K562 (cell line): Measurements from ENCODE around the gene CYP2W1. TPM values are rescaled to one million over a fixed set of nuclear protein-coding genes. Genes with fewer than 3 reads are reported as not detected.

Source experiments
- ATAC-seq: fragments of 200-7000 bp; cut with Tn5 transposase; 3 replicates; pipeline ENCODE4 v1.9.1; 2020; ENCODE audit warnings: moderate library complexity
- BruUV-seq: library from RNA; stranded (reverse); fragments of 400-500 nt; replicated peaks from 2 replicates; lab custom pipeline; 2021; lab: Mats Ljungman, UMichigan
- CTCF ChIA-PET: fragments of 300-600 bp; formaldehyde crosslinking; extraction: SDS; loops from one replicate; lab custom pipeline; 2021; ENCODE audit warnings: low intra/inter-chr PET ratio; lab: Yijun Ruan, JAX
- POLR2A ChIA-PET: fragments of 300-600, 350-650 bp; sonication (Branson Sonifier 250); formaldehyde crosslinking; extraction: SDS; loops from one replicate; lab custom pipeline; 2021; ENCODE audit warnings: antibody characterized with exemption, inconsistent platforms; lab: Yijun Ruan, JAX
- DNase-seq, 4 experiments: peaks; one replicate each; pipeline versions ENCODE4 v3.0.0 to v3.0.0-alpha.2; 2011 to 2018; ENCODE audit warnings: low spot score in 3 of 4, mixed read lengths in 3 of 4; ENCODE audit errors: extremely low read depth in 1 of 4
- FAIRE-seq: peaks from 2 replicates; lab custom pipeline; 2011; peaks lifted over from hg19 to GRCh38; lab: Jason Lieb, UNC
- H2AFZ ChIP-seq: 2 replicates; pipeline ENCODE4 v1.6.0; 2011; ENCODE audit warnings: low read depth, low read length, control low read depth, inconsistent platforms
- H3K27ac ChIP-seq: fragments of 200-600 bp; 3 replicates; pipeline ENCODE4 v1.8.0; 2011; ENCODE audit warnings: low read depth, mild to moderate bottlenecking, control low read depth, inconsistent platforms, low read length, moderate library complexity, mixed read lengths; ENCODE audit errors: extremely low read depth
- H3K27me3 ChIP-seq, 2 experiments: fragments of 300-600 bp in 1 of 2; 2 replicates in 1 of 2; 3 replicates in 1 of 2; pipeline versions ENCODE4 v1.6.0 to v1.8.0; 2011; ENCODE audit warnings: inconsistent platforms in 2 of 2, low read length in 2 of 2, mild to moderate bottlenecking in 1 of 2, mixed read lengths in 1 of 2, moderate library complexity in 1 of 2; ENCODE audit not compliant: control insufficient read depth in 2 of 2, insufficient read depth in 2 of 2
- H3K36me3 ChIP-seq: fragments of 300-600 bp; 3 replicates; pipeline ENCODE4 v1.8.0; 2011; ENCODE audit warnings: mild to moderate bottlenecking, low read length, inconsistent platforms; ENCODE audit not compliant: control insufficient read depth, insufficient read depth
- H3K4me1 ChIP-seq, 2 experiments: fragments of 200-600 bp in 1 of 2; replicated peaks in 1 of 2; 2 replicates in 1 of 2; 3 replicates in 1 of 2; pipeline versions ENCODE4 v1.5.1 to v1.8.0; 2011; ENCODE audit warnings: inconsistent platforms in 2 of 2, low read length in 2 of 2, mild to moderate bottlenecking in 1 of 2, mixed read lengths in 1 of 2, moderate library complexity in 1 of 2; ENCODE audit not compliant: control insufficient read depth in 2 of 2, insufficient read depth in 2 of 2
- H3K4me2 ChIP-seq: 2 replicates; pipeline ENCODE4 v1.6.1; 2011; ENCODE audit warnings: low read length, control low read depth, inconsistent platforms, mixed read lengths; ENCODE audit not compliant: insufficient read depth
- H3K4me3 ChIP-seq: fragments of 200-600 bp; sonication (generic), shearing (Covaris generic); 2 replicates; pipeline ENCODE4 v1.5.1; 2016; ENCODE audit warnings: control low read depth, inconsistent platforms
- H3K79me2 ChIP-seq: fragments of 200-600 bp; 3 replicates; pipeline ENCODE4 v1.8.0; 2011; ENCODE audit warnings: low read length, inconsistent platforms; ENCODE audit not compliant: control insufficient read depth, insufficient read depth
- H3K9ac ChIP-seq, 2 experiments: 2 replicates each; pipeline versions ENCODE4 v1.6.0 to v1.6.1; 2011; ENCODE audit warnings: low read depth in 2 of 2, low read length in 2 of 2, control low read depth in 1 of 2, inconsistent platforms in 1 of 2, mild to moderate bottlenecking in 1 of 2, mixed read lengths in 1 of 2; ENCODE audit not compliant: insufficient read depth in 1 of 2
- H3K9me1 ChIP-seq: one replicate; pipeline ENCODE4 v1.6.0; 2011; ENCODE audit warnings: inconsistent platforms, mild to moderate bottlenecking, low read length, moderate library complexity; ENCODE audit not compliant: control insufficient read depth, insufficient read depth
- H3K9me3 ChIP-seq: replicated peaks from 2 replicates; pipeline ENCODE4 v1.5.1; 2011; ENCODE audit warnings: low read depth, low read length, inconsistent platforms; ENCODE audit not compliant: control insufficient read depth, insufficient read depth
- H4K20me1 ChIP-seq: replicated peaks from 2 replicates; pipeline ENCODE4 v1.6.1; 2011; ENCODE audit warnings: low read length, inconsistent platforms, mixed read lengths; ENCODE audit not compliant: control insufficient read depth, insufficient read depth
- HMGN3 ChIP-seq: IDR thresholded peaks from 2 replicates; pipeline ENCODE4 v1.6.1; 2011; ENCODE audit warnings: borderline replicate concordance, low read depth, mild to moderate bottlenecking, mixed read lengths, low read length; ENCODE audit not compliant: insufficient read length; ENCODE audit errors: extremely low read depth
- NEUROD1 ChIP-seq: fragments of 150-350 bp; IDR thresholded peaks from 2 replicates; pipeline ENCODE4 v1.6.1; 2014; ENCODE audit warnings: borderline replicate concordance, low read length, low read depth; ENCODE audit not compliant: partially characterized antibody
- ZNF347 ChIP-seq: fragments of 450-650 bp; formaldehyde crosslinking; IDR thresholded peaks from 2 replicates; pipeline ENCODE4 v1.4.0; 2020; ENCODE audit warnings: low read depth, mild to moderate bottlenecking, moderate library complexity
- WGBS: fragments of 100-300 bp; shearing (Covaris generic); methylation state at CpG from one replicate; pipeline ENCODE4 v1.1.6; 2016; ENCODE audit warnings: low coverage, mixed read lengths; ENCODE audit not compliant: insufficient coverage; ENCODE audit errors: missing lambda C conversion rate; 5-methylcytosine and 5-hydroxymethylcytosine counted together
- in situ Hi-C: fragments of 300-500 bp; cut with MboI; formaldehyde crosslinking; loops from 4 replicates; pipeline ENCODE4 v1.15.0; 2018; ENCODE audit warnings: inconsistent platforms, mixed read lengths
- intact Hi-C: fragments of 100-400 bp; cut with micrococcal nuclease; formaldehyde crosslinking; loops from 2 replicates; pipeline ENCODE4 v1.14.2; 2022
- polyA plus RNA-seq, 8 experiments: library from polyadenylated mRNA; depleted of rRNA in 4 of 8; stranded (reverse) in 5 of 8; unstranded in 3 of 8; fragments of >200 nt; fragmentation: Nextera tagmentation in 2 of 8; fragmentation: Illumina TruSeq in 1 of 8; extraction: Ambion mirVana in 2 of 8; extraction: Trizol in 1 of 8; gene quantifications; 2 replicates each; pipeline versions ENCODE4 v1.2.1 to v1.2.3, GENCODE V29; 2011 to 2014; ENCODE audit warnings: inconsistent platforms in 1 of 8, missing spikeins in 1 of 8
- total RNA-seq, 7 experiments: library from RNA; depleted of rRNA in 6 of 7; stranded (reverse); fragments of >200 nt in 6 of 7; fragmentation: Illumina TruSeq in 2 of 7; extraction: Trizol in 2 of 7; gene quantifications; 2 replicates each; pipeline versions ENCODE4 v1.2.1 to v1.2.3, GENCODE V29; 2011 to 2021; ENCODE audit warnings: low replicate concordance in 1 of 7

The CYP2W1 gene
- total and polyA plus RNA-seq, 9 of the 15 experiments (the other 6 are each of a cell fraction or from before 2014, with no cell fraction given), result not detected

DNA sequence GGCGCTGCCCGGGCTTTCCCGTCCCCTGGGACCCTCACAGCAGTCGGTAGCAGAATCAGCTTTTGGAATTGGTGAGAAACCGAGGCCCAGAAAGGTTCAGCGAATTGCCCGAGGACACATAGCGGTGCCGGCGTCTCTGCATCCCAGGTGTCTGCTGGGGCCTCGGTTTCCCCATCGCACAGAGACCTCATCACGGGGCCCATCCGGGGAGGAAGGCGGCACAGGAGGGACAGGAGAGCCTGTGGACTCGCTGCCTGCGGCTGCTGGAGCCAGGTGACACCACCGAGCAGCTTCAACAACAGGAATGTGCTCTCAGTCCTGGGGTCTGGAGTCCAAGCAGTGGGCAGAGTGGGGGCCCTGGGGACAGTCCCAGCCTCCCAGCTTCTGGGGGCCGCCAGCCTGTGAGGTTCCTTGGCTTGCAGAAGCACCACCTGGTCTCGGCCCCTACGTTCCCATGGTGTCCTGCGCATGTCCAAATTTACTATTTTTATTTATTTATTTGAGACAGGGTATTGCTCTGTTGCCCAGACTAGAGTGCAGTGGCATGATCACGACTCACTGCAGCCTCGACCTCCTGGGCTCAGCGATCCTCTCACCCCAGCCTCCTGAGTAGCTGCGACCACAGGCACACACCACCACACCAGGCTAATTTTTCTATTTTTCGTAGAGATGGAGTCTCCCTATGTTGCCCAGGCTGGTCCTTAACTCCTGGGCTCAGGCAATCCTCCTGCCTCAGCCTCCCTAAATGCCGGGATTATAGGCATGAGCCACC, 7.1 kb upstream of the CYP2W1 start:
- no TSS peak for BruUV-seq
- 23% methylated on average over 27 of the region's 28 CpGs for WGBS
- ChIA-PET CTCF (no interaction called here), POLR2A (interaction anchor here (0.6 to 2.2 kb wide), 7 partner anchors 9 to 356 kb away, joined by 3 to 9 read pairs (median 3); no protein-coding TSS in a partner anchor)
- peak overlapping the region; percentile 92 for H2AFZ ChIP-seq
- no peak for FAIRE-seq
- peak overlapping the region; percentile 50 to 82; a peak in 3 of 4 replicates for H3K9ac ChIP-seq
- peaks cover 41% of the 10 kb centered on the region for H3K79me2 ChIP-seq
- no peaks in the 10 kb centered on the region; the same call in 1 of the 2 replicates for H3K9me3 ChIP-seq
- H4K20me1 ChIP-seq, result no peaks in the 10 kb centered on the region; the same call in 1 of the 2 replicates
- no peaks in the 10 kb centered on the region for H3K9me1 ChIP-seq
- TF ChIP-seq ZNF347 (CRISPR knock-in tag) (no peak), HMGN3 (peak; percentile 7), NEUROD1 (peak; percentile 4)
- H3K4me1 ChIP-seq, result peaks cover 7 to 26% of the 10 kb centered on the region in 2 experiments; a peak in 4 of 5 replicates
- no peak overlapping the region for H3K27ac ChIP-seq
- in situ Hi-C loops (loop anchor here (25.0 kb wide), 1 partner anchor 186 kb away; the partner anchor contains the start of gene ZFAND2A), intact Hi-C loops (no loop called here)
- no peak for DNase-seq
- peaks cover 27% of the 10 kb centered on the region for H3K36me3 ChIP-seq
- H3K4me3 ChIP-seq, result peak overlapping the region; percentile 100
- ATAC-seq, result no peak
- peak overlapping the region; percentile 92 for H3K4me2 ChIP-seq
- H3K27me3 ChIP-seq, result peaks cover 8 to 18% of the 10 kb centered on the region in 2 experiments; a peak in 3 of 5 replicates
